ENCODE results near the gene GPBP1.

DNA sequence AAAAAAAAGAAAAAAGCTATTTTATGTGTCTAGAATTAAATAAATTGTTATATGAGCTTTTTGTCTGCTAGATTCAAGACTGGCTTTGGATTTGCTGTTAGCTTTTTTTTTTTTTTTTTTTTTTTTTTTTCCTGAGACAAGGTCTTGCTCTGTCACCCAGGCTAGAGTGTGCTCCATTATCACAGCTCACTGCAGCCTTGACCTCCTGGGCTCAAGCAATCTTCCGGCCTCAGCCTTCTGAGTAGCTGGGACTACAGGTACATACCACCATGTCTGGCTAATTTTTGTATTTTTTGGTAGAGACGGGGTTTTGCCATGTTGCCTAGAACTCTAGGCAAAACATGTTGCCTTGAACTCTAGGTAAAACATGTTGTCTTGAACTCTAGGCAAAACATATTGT is 16.7 kb downstream of the GPBP1 start:
- TF ChIP-seq, protein P1, sequence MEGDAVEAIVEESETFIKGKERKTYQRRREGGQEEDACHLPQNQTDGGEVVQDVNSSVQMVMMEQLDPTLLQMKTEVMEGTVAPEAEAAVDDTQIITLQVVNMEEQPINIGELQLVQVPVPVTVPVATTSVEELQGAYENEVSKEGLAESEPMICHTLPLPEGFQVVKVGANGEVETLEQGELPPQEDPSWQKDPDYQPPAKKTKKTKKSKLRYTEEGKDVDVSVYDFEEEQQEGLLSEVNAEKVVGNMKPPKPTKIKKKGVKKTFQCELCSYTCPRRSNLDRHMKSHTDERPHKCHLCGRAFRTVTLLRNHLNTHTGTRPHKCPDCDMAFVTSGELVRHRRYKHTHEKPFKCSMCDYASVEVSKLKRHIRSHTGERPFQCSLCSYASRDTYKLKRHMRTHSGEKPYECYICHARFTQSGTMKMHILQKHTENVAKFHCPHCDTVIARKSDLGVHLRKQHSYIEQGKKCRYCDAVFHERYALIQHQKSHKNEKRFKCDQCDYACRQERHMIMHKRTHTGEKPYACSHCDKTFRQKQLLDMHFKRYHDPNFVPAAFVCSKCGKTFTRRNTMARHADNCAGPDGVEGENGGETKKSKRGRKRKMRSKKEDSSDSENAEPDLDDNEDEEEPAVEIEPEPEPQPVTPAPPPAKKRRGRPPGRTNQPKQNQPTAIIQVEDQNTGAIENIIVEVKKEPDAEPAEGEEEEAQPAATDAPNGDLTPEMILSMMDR (IDR thresholded peaks at IDR 0.05; ENCODE audit: poor library complexity, severe bottlenecking): no peak
- TF ChIP-seq MXI1 (conservative IDR thresholded peaks at IDR 0.05; ENCODE audit: poor library complexity, severe bottlenecking) (no peak), EZH2 (IDR thresholded peaks at IDR 0.05; ENCODE audit: borderline replicate concordance, insufficient read depth, low read length, poor library complexity, severe bottlenecking) (no peak), EP300 (conservative IDR thresholded peaks at IDR 0.05; ENCODE audit: poor library complexity, severe bottlenecking) (no peak), TAF1 (IDR thresholded peaks at IDR 0.05; ENCODE audit: low read depth) (no peak), POLR2AphosphoS5 (IDR thresholded peaks at IDR 0.05) (no peak), RAD21 (conservative IDR thresholded peaks at IDR 0.05) (no peak)
- TF ChIP-seq, protein P2, sequence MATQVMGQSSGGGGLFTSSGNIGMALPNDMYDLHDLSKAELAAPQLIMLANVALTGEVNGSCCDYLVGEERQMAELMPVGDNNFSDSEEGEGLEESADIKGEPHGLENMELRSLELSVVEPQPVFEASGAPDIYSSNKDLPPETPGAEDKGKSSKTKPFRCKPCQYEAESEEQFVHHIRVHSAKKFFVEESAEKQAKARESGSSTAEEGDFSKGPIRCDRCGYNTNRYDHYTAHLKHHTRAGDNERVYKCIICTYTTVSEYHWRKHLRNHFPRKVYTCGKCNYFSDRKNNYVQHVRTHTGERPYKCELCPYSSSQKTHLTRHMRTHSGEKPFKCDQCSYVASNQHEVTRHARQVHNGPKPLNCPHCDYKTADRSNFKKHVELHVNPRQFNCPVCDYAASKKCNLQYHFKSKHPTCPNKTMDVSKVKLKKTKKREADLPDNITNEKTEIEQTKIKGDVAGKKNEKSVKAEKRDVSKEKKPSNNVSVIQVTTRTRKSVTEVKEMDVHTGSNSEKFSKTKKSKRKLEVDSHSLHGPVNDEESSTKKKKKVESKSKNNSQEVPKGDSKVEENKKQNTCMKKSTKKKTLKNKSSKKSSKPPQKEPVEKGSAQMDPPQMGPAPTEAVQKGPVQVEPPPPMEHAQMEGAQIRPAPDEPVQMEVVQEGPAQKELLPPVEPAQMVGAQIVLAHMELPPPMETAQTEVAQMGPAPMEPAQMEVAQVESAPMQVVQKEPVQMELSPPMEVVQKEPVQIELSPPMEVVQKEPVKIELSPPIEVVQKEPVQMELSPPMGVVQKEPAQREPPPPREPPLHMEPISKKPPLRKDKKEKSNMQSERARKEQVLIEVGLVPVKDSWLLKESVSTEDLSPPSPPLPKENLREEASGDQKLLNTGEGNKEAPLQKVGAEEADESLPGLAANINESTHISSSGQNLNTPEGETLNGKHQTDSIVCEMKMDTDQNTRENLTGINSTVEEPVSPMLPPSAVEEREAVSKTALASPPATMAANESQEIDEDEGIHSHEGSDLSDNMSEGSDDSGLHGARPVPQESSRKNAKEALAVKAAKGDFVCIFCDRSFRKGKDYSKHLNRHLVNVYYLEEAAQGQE (IDR thresholded peaks at IDR 0.05; ENCODE audit: borderline replicate concordance): no peak

Measured in neural cell (in vitro differentiated cells).